ENCODE results near the gene SLC44A3. TPM values are rescaled to one million over a fixed set of nuclear protein-coding genes. Genes with fewer than 3 reads are reported as not detected.
A peak's percentile ranks its signal among the peaks of the same experiment; 100 is the strongest.

Gene SLC44A3
- total and polyA plus RNA-seq, 2 of the 4 experiments (the other 2 are of a cell fraction) = 0.31 to 0.54 TPM

- intact Hi-C loops (cut with micrococcal nuclease) = loop anchor here (2.0 to 10.0 kb wide), 3 partner anchors 468 to 900 kb away; partner anchors contain the start of gene GCLM
- WGBS, 2 experiments (ENCODE audit: extremely low coverage in 2 of 2, insufficient read length in 1 of 2) = 100% methylated on average over 3 of the region's 3 CpGs; no CpG with 5 or more reads in 1 of the 2 experiments
- POLR2A ChIA-PET (ENCODE audit: unreplicated experiment) = interaction anchor here (1.1 kb wide), 1 partner anchor 266 kb away, joined by 4 read pairs; no protein-coding TSS in a partner anchor
Observed at GRCh38 chr1:94804442-94804837, 15.7 kb upstream of the SLC44A3 start.

More at GRCh38 chr1:94804442-94804837, 15.7 kb upstream of the SLC44A3 start:
- H3K9ac ChIP-seq (ENCODE audit: low read depth, low read length) = no peak overlapping the region
- no peak overlapping the region for H3K56ac ChIP-seq (ENCODE audit: extremely low read depth, insufficient read depth, low read length)
- no peak overlapping the region for H3K23ac ChIP-seq (ENCODE audit: low read depth, low read length)
- dilution Hi-C loops (cut with HindIII; ENCODE audit: low sequenced_read_pairs, unreplicated experiment) (no loop called here), in situ Hi-C loops (cut with MboI; ENCODE audit: low sequenced_read_pairs) (loop anchor here (5.0 to 25.0 kb wide), 2 partner anchors 282 to 742 kb away; no protein-coding TSS in a partner anchor)
- 0 out of 2 replicates have a peak overlapping the region, but pooled peaks have one; percentile 4 for H4K91ac ChIP-seq (ENCODE audit: insufficient read depth, low read depth, low read length)
- no peak overlapping the region for H3K27ac ChIP-seq (ENCODE audit: insufficient read depth, low read length)
- H2AFZ ChIP-seq (replicated peaks; ENCODE audit: low read length, poor library complexity) = no peak overlapping the region
- H2BK5ac ChIP-seq (ENCODE audit: low read depth, low read length, poor library complexity, severe bottlenecking) = no peak overlapping the region
- no peak overlapping the region for H4K8ac ChIP-seq (ENCODE audit: low read depth in 2 of 2, low read length in 2 of 2)
- H3K9me1 ChIP-seq (ENCODE audit: insufficient read depth, low read length) = 0 out of 2 replicates have a peak, but pooled peaks cover 5% of the 10 kb centered on the region
- H3K79me1 ChIP-seq (ENCODE audit: low read depth in 1 of 2, low read length in 2 of 2) = no peaks in the 10 kb centered on the region
- ATAC-seq (ENCODE audit: low read depth) (no peak), DNase-seq (no peak)
- TF ChIP-seq CEBPB (IDR thresholded peaks at IDR 0.05; ENCODE audit: low read depth, low read length) = no peak
- no peak for TF ChIP-seq BHLHE40 (IDR thresholded peaks at IDR 0.05; ENCODE audit: low read depth, low read length)
- no peak for TF ChIP-seq RAD21 (IDR thresholded peaks at IDR 0.05; ENCODE audit: low read length)
- TF ChIP-seq USF2 (IDR thresholded peaks at IDR 0.05; ENCODE audit: low read depth, low read length) = no peak
- no peak for TF ChIP-seq ELK1 (IDR thresholded peaks at IDR 0.05; ENCODE audit: borderline replicate concordance, low read depth, low read length)
- no peak overlapping the region; the same call in 1 of the 2 replicates for H2BK20ac ChIP-seq (ENCODE audit: low read depth, low read length)
- H3K4me3 ChIP-seq (ENCODE audit: insufficient read depth, low read depth, low read length) = no peak overlapping the region
- H3K36me3 ChIP-seq (ENCODE audit: control insufficient read depth, insufficient read depth, low read length) = no peaks in the 10 kb centered on the region
- BruUV-seq (replicated peaks) = no TSS peak
- H3K4ac ChIP-seq (ENCODE audit: low read depth, low read length) = no peak overlapping the region
- H2AK5ac ChIP-seq (ENCODE audit: low read depth, low read length) = no peak overlapping the region
- 0 out of 2 replicates have a peak overlapping the region, but pooled peaks have one; percentile 35 for H2BK120ac ChIP-seq (ENCODE audit: low read depth, low read length)
- 0 out of 2 replicates have a peak overlapping the region, but pooled peaks have one; percentile 13 for H3K14ac ChIP-seq (replicated peaks; ENCODE audit: low read depth, low read length)
- H3K27me3 ChIP-seq (ENCODE audit: control insufficient read depth, insufficient read depth, low read length) = no peaks in the 10 kb centered on the region
- no peaks in the 10 kb centered on the region for H4K20me1 ChIP-seq (ENCODE audit: insufficient read depth, low read length)
- CTCF ChIA-PET = interaction anchor here (0.9 to 1.4 kb wide), 2 partner anchors 237 to 327 kb away, joined by 3 to 4 read pairs; no protein-coding TSS in a partner anchor
- no peak overlapping the region for H2BK15ac ChIP-seq (ENCODE audit: low read depth, low read length)
- no peaks in the 10 kb centered on the region for H3K9me3 ChIP-seq (ENCODE audit: control insufficient read depth, insufficient read depth, low read length)
- H2AK9ac ChIP-seq (replicated peaks; ENCODE audit: low read depth, low read length, poor library complexity) = no peak overlapping the region
- H3K4me1 ChIP-seq (ENCODE audit: control insufficient read depth, insufficient read depth, low read length) = peaks cover 17% of the 10 kb centered on the region
- no peak overlapping the region for H3K18ac ChIP-seq (ENCODE audit: low read depth, low read length)
- H3K4me2 ChIP-seq (ENCODE audit: low read depth, low read length) = no peak overlapping the region
- H4K5ac ChIP-seq (ENCODE audit: low read depth, low read length) = no peak overlapping the region

Measured in IMR-90 (cell line).